GM23248 (cell line): Measurements from ENCODE around the gene LALBA.

Source experiments
- EZH2 ChIP-seq: fragments of 200-600 bp; sonication (generic); IDR thresholded peaks from 2 replicates; pipeline ENCODE4 v1.6.1; 2018; ENCODE audit warnings: antibody characterized with exemption, mild to moderate bottlenecking; ENCODE audit not compliant: insufficient read depth, poor library complexity, severe bottlenecking
- EZH2phosphoT487 ChIP-seq: fragments of 200-600 bp; sonication (generic); IDR thresholded peaks from 2 replicates; pipeline ENCODE4 v1.6.1; 2018; ENCODE audit warnings: antibody characterized with exemption, moderate library complexity, mild to moderate bottlenecking, low read depth; ENCODE audit not compliant: insufficient read depth

GRCh38 chr12:48527891-48528670, 41.8 kb downstream of the LALBA start:
- TF ChIP-seq EZH2 (no peak), EZH2phosphoT487 (no peak)
